ENCODE measurements around the gene HNRNPF.
"Not testable (repeated sequence)": the region's sequence is repeated elsewhere in the genome, so short reads cannot be mapped to it uniquely, and the experiment has no call there.

HNRNPF gene, protein sequence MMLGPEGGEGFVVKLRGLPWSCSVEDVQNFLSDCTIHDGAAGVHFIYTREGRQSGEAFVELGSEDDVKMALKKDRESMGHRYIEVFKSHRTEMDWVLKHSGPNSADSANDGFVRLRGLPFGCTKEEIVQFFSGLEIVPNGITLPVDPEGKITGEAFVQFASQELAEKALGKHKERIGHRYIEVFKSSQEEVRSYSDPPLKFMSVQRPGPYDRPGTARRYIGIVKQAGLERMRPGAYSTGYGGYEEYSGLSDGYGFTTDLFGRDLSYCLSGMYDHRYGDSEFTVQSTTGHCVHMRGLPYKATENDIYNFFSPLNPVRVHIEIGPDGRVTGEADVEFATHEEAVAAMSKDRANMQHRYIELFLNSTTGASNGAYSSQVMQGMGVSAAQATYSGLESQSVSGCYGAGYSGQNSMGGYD

DNA sequence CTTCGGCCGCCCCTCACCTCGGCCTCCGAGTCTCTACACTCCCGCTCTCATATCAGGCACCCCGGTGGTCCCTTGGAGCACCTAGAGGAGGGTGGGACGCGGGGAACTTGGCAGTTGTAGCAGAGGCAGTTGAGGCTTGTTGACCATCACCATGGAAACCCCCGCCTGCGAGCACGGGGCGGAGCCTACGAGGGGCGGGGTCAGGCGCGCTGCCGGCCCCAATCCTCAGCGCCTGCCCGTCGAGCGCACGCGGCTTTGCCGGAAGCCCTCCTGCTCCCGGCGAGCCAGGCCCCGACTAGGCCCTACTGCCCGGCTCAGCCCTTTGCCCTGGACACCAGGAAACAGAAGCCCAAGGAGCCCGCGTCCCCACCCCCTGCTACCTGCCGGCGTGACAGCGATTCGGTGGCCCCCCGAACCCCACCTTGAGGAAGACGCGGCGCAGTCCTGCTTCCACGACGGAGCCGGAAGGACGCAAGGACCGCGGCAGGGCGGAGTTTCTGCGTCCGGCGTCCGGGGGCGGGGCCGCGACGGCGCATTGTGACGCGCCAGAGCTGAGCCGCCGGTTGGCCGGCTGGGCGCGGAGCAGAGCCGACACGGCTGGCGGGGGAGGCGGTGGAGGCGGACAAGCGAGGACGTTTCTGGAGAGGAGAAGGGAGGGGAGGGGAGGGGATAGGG is at the start of gene HNRNPF:
TSS of gene HNRNPF (minus strand) at position 477 of the 675 bp plus-strand sequence. CDS start 21,302 bp downstream, outside the sequence.
- Histone ChIP-seq H3K79me2 (ENCODE audit: control insufficient read depth, low read length) (peaks cover 64% of the 10 kb centered on the region), H3F3A (ENCODE audit: control insufficient read depth, insufficient read depth) (peaks cover 36% of the 10 kb centered on the region), H3K36me3 (ENCODE audit: control insufficient read depth, low read length) (peaks cover 49% of the 10 kb centered on the region), H3K4me3 (ENCODE audit: low read length) (peak within 1 kb of the TSS; percentile 85), H3K4me1 (ENCODE audit: control insufficient read depth, low read length) (peaks cover 28% of the 10 kb centered on the region), H3K27me3 (ENCODE audit: control insufficient read depth, low read length) (no peaks in the 10 kb centered on the region), H3K27ac (ENCODE audit: low read depth, low read length) (peak within 1 kb of the TSS; percentile 95), H4K20me1 (ENCODE audit: control insufficient read depth, insufficient read depth, low read depth, low read length) (peaks cover 16% of the 10 kb centered on the region), H3K4me2 (ENCODE audit: low read length) (peak within 1 kb of the TSS; percentile 88), H3K9me3 (ENCODE audit: control insufficient read depth, insufficient read depth, low read length) (no peaks in the 10 kb centered on the region), H3K9me2 (replicated peaks; ENCODE audit: control insufficient read depth, low read length) (no peaks in the 10 kb centered on the region)
- TF ChIP-seq, protein P1, sequence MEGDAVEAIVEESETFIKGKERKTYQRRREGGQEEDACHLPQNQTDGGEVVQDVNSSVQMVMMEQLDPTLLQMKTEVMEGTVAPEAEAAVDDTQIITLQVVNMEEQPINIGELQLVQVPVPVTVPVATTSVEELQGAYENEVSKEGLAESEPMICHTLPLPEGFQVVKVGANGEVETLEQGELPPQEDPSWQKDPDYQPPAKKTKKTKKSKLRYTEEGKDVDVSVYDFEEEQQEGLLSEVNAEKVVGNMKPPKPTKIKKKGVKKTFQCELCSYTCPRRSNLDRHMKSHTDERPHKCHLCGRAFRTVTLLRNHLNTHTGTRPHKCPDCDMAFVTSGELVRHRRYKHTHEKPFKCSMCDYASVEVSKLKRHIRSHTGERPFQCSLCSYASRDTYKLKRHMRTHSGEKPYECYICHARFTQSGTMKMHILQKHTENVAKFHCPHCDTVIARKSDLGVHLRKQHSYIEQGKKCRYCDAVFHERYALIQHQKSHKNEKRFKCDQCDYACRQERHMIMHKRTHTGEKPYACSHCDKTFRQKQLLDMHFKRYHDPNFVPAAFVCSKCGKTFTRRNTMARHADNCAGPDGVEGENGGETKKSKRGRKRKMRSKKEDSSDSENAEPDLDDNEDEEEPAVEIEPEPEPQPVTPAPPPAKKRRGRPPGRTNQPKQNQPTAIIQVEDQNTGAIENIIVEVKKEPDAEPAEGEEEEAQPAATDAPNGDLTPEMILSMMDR (IDR thresholded peaks at IDR 0.05; ENCODE audit: low read depth, low read length, poor library complexity, severe bottlenecking): no peak
- no peak for TF ChIP-seq EZH2phosphoT487 (IDR thresholded peaks at IDR 0.05; ENCODE audit: borderline replicate concordance, low read length)

- Histone ChIP-seq H3K4me3 (ENCODE audit: low read length) (no peak overlapping the region), H3K36me3 (ENCODE audit: control insufficient read depth, low read length) (peaks cover 13% of the 10 kb centered on the region), H3K9me3 (ENCODE audit: control insufficient read depth, insufficient read depth, low read length) (no peaks in the 10 kb centered on the region), H3K27me3 (ENCODE audit: control insufficient read depth, low read length) (no peaks in the 10 kb centered on the region; the same call in 1 of the 2 replicates), H3K9me2 (replicated peaks; ENCODE audit: control insufficient read depth, low read length) (no peaks in the 10 kb centered on the region), H3K4me2 (ENCODE audit: low read length) (no peak overlapping the region; the same call in 1 of the 2 replicates), H3F3A (ENCODE audit: control insufficient read depth, insufficient read depth) (peaks cover 26% of the 10 kb centered on the region), H3K4me1 (ENCODE audit: control insufficient read depth, low read length) (peaks cover 37% of the 10 kb centered on the region), H3K27ac (ENCODE audit: low read depth, low read length) (no peak overlapping the region), H4K20me1 (ENCODE audit: control insufficient read depth, insufficient read depth, low read depth, low read length) (no peaks in the 10 kb centered on the region), H3K79me2 (ENCODE audit: control insufficient read depth, low read length) (peaks cover 24% of the 10 kb centered on the region)
- TF ChIP-seq EZH2phosphoT487 (IDR thresholded peaks at IDR 0.05; ENCODE audit: borderline replicate concordance, low read length): no peak
- TF ChIP-seq, protein P1 (IDR thresholded peaks at IDR 0.05; ENCODE audit: low read depth, low read length, poor library complexity, severe bottlenecking): no peak
Measured at GRCh38 chr10:43458227-43458626, 49.2 kb upstream of the HNRNPF start.

GRCh38 chr10:43456561-43456960 is 47.6 kb upstream of the HNRNPF start:
- H3K9me2 ChIP-seq (replicated peaks; ENCODE audit: control insufficient read depth, low read length); H4K20me1 ChIP-seq (ENCODE audit: control insufficient read depth, insufficient read depth, low read depth, low read length); H3K9me3 ChIP-seq (ENCODE audit: control insufficient read depth, insufficient read depth, low read length); H3K27me3 ChIP-seq (ENCODE audit: control insufficient read depth, low read length): not testable (repeated sequence)
- Histone ChIP-seq H3K36me3 (ENCODE audit: control insufficient read depth, low read length) (peaks cover 23% of the 10 kb centered on the region), H3F3A (ENCODE audit: control insufficient read depth, insufficient read depth) (peaks cover 40% of the 10 kb centered on the region), H3K27ac (ENCODE audit: low read depth, low read length) (peak overlapping the region; percentile 72), H3K79me2 (ENCODE audit: control insufficient read depth, low read length) (peaks cover 28% of the 10 kb centered on the region), H3K4me3 (ENCODE audit: low read length) (peak overlapping the region; percentile 93), H3K4me2 (ENCODE audit: low read length) (peak overlapping the region; percentile 93), H3K4me1 (ENCODE audit: control insufficient read depth, low read length) (peaks cover 51% of the 10 kb centered on the region)

GRCh38 chr10:43454025-43454424 is 45.0 kb upstream of the HNRNPF start:
- peak overlapping the region; percentile 93 for H3K4me2 ChIP-seq (ENCODE audit: low read length)
- not testable (repeated sequence) for H3K9me3 ChIP-seq (ENCODE audit: control insufficient read depth, insufficient read depth, low read length); H3K27me3 ChIP-seq (ENCODE audit: control insufficient read depth, low read length); H3K9me2 ChIP-seq (replicated peaks; ENCODE audit: control insufficient read depth, low read length); H4K20me1 ChIP-seq (ENCODE audit: control insufficient read depth, insufficient read depth, low read depth, low read length)
- H3F3A ChIP-seq (ENCODE audit: control insufficient read depth, insufficient read depth): peaks cover 54% of the 10 kb centered on the region
- peaks cover 24% of the 10 kb centered on the region for H3K36me3 ChIP-seq (ENCODE audit: control insufficient read depth, low read length)
- H3K79me2 ChIP-seq (ENCODE audit: control insufficient read depth, low read length): peaks cover 41% of the 10 kb centered on the region
- peak overlapping the region; percentile 100 for H3K27ac ChIP-seq (ENCODE audit: low read depth, low read length)
- peak overlapping the region; percentile 93 for H3K4me3 ChIP-seq (ENCODE audit: low read length)
- H3K4me1 ChIP-seq (ENCODE audit: control insufficient read depth, low read length): peaks cover 77% of the 10 kb centered on the region

Measured in DOHH2 (cell line).